Lung (tissue), 12 donors: ENCODE results near the gene DNAJA1. TPM values are rescaled to one million over a fixed set of nuclear protein-coding genes. Genes with fewer than 3 reads are reported as not detected.

Experiments
- ATAC-seq: fragments of 200-7000 bp; cut with Tn5 transposase; one replicate; pipeline ENCODE4 v1.9.1; 2020; ENCODE audit warnings: moderate number of reproducible peaks; ENCODE audit not compliant: insufficient read depth, low FRiP score
- DNase-seq, 3 donors: peaks; one replicate each; pipeline ENCODE4 v3.0.0-alpha.2; 2013 to 2017
- H3K27ac ChIP-seq, 2 donors: one replicate each; pipeline ENCODE4 v1.5.1; 2013; ENCODE audit warnings: mild to moderate bottlenecking in 2 of 2, moderate library complexity in 2 of 2, control low read depth in 1 of 2, inconsistent platforms in 1 of 2, low read depth in 1 of 2, low read length in 1 of 2
- H3K27me3 ChIP-seq, 3 donors: one replicate each; pipeline ENCODE4 v1.5.1; 2013; ENCODE audit warnings: low read length in 2 of 3; ENCODE audit not compliant: control insufficient read depth in 3 of 3, insufficient read depth in 3 of 3
- H3K36me3 ChIP-seq, 4 donors: one replicate each; pipeline ENCODE4 v1.5.1; 2013; ENCODE audit warnings: low read length in 4 of 4, mild to moderate bottlenecking in 1 of 4, moderate library complexity in 1 of 4; ENCODE audit not compliant: control insufficient read depth in 4 of 4, insufficient read depth in 4 of 4
- H3K4me1 ChIP-seq, 5 donors: one replicate each; pipeline ENCODE4 v1.5.1; 2013; ENCODE audit warnings: low read length in 5 of 5, mild to moderate bottlenecking in 2 of 5, moderate library complexity in 1 of 5; ENCODE audit not compliant: control insufficient read depth in 5 of 5, insufficient read depth in 5 of 5
- H3K4me3 ChIP-seq: one replicate; pipeline ENCODE4 v1.5.1; 2013; ENCODE audit warnings: mild to moderate bottlenecking, control low read depth, moderate library complexity
- H3K9ac ChIP-seq, 2 donors: one replicate each; pipeline ENCODE4 v1.5.1; 2013; ENCODE audit warnings: low read length in 2 of 2, control low read depth in 1 of 2; ENCODE audit not compliant: insufficient read depth in 1 of 2
- H3K9me3 ChIP-seq, 4 donors: one replicate each; pipeline ENCODE4 v1.5.1; 2013; ENCODE audit warnings: low read length in 3 of 4, mild to moderate bottlenecking in 1 of 4, moderate library complexity in 1 of 4; ENCODE audit not compliant: control insufficient read depth in 4 of 4, insufficient read depth in 3 of 4
- WGBS, 2 donors: extraction: QIAGEN DNeasy Blood & Tissue Kit; methylation state at CpG; one replicate each; pipeline ENCODE4 v1.1.7; 2013; 5-methylcytosine and 5-hydroxymethylcytosine counted together
- polyA plus RNA-seq, 2 donors: library from polyadenylated mRNA; stranded (reverse); fragments of 200-250 nt; gene quantifications; one replicate each; pipeline ENCODE4 v1.2.1, GENCODE V29; 2013
- total RNA-seq, 2 donors: library from RNA; depleted of rRNA in 1 of 2; stranded (reverse); fragments of >200 nt in 1 of 2; gene quantifications; one replicate each; pipeline ENCODE4 v1.2.1, GENCODE V29; 2014 to 2021
- TF ChIP-seq, protein P1 (sequence below): IDR thresholded peaks from 2 replicates; pipeline ENCODE4 v1.5.1; 2012; ENCODE audit warnings: mild to moderate bottlenecking; ENCODE audit errors: control extremely low read depth, extremely low read depth
- donor health status: control.
- donor health status: control.
- donor health status: Bipolar disorder and iron deficiency.
- donor health status: healthy.
- donor health status: DM: yes; HTN: yes; CAD: no.

DNAJA1 gene
- total and polyA plus RNA-seq, 4 donors, result 51.9 to 127 (median 105) TPM

DNA sequence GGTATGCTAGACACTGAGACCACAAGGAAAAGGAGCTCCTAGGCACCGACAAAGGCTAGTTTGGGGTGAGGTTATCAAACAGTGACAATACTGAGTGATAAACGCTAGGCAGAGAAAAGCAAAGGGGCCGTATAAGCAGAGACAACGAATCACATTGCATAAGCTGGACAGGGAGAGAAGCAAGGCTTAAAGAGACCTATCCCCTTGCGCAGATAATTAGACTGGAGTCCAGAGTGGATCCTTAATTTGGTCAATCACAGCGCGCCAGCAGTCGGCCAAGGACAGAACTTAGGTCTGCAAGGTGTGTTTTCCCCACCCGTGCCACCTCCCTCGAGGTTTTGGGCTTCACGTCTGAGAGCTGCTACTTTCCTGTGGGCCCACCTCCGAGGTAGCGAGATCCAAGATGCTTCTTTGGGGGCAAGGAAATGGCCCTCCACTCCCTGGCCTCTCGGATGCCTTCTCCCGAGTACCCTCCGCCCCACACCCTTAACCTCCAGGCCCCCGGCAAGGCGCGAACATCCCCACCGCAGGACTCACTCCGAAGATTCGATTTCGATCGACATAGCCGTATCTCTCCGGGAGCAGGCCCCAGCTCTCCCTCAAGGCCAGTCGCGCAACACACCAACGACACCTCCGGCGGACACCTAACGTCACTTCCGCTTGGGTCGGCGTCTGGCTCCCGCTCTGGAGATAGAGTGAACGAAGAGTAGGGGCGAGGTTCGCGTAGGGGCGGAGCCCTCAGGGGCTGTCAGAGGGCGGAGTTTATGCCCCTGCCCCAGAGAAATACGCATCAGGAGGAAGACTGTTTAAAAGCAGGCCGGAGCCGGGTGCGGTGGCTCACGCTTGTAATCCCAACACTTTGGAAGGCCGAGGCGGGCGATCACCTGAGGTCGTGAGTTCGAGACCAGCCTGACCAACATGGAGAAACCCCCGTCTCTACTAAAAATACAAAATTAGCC, 51.3 kb downstream of the DNAJA1 start, which contains the start of gene SMU1:
Gene SMU1, minus strand, starts transcription at position 629 of the 959 bp plus-strand sequence. Its CDS starts 66 bp downstream, at position 563.
- H3K36me3 ChIP-seq, result peaks cover 10 to 16% (median 13%) of the 10 kb centered on the region in 4 donors
- peaks cover 0 to 9% (median 3%) of the 10 kb centered on the region in 5 donors for H3K4me1 ChIP-seq
- H3K9ac ChIP-seq, result peak within 1 kb of the TSS; percentile 99 to 100
- H3K9me3 ChIP-seq, result no peaks in the 10 kb centered on the region
- TF ChIP-seq, protein P1, sequence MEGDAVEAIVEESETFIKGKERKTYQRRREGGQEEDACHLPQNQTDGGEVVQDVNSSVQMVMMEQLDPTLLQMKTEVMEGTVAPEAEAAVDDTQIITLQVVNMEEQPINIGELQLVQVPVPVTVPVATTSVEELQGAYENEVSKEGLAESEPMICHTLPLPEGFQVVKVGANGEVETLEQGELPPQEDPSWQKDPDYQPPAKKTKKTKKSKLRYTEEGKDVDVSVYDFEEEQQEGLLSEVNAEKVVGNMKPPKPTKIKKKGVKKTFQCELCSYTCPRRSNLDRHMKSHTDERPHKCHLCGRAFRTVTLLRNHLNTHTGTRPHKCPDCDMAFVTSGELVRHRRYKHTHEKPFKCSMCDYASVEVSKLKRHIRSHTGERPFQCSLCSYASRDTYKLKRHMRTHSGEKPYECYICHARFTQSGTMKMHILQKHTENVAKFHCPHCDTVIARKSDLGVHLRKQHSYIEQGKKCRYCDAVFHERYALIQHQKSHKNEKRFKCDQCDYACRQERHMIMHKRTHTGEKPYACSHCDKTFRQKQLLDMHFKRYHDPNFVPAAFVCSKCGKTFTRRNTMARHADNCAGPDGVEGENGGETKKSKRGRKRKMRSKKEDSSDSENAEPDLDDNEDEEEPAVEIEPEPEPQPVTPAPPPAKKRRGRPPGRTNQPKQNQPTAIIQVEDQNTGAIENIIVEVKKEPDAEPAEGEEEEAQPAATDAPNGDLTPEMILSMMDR, result no peak
- DNase-seq, result peak; percentile 99
- peak within 1 kb of the TSS; percentile 91 to 96 for H3K27ac ChIP-seq
- ATAC-seq, result peak; percentile 96
- peak within 1 kb of the TSS; percentile 83 for H3K4me3 ChIP-seq
- no peaks in the 10 kb centered on the region for H3K27me3 ChIP-seq
- WGBS, 2 donors, result 1% methylated on average over 53 of the region's 53 CpGs

DNA sequence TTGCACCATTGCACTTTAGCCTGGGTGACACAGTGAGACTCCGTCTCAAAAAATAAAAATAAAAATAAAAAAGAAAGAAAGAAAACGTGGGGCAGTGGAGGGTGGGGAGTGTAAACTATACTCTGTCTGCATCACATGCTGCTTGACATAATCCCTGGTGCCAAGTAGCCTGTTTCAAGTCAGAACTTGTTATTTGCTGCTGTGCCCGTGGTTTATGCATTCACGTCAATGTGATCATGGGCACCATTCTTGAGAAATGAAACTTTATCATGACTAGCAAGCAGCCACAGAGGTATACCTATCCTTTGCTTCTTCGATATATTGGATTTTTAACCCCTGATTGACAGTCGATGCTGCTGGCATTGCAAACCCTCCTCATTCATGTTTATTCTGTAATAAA, 55.5 kb downstream of the DNAJA1 start:
- TF ChIP-seq, protein P1, result no peak
- Histone ChIP-seq H3K36me3 (peaks cover 0 to 5% (median 0%) of the 10 kb centered on the region in 4 donors), H3K4me1 (peaks cover 0 to 6% (median 2%) of the 10 kb centered on the region in 5 donors), H3K27me3 (no peaks in the 10 kb centered on the region), H3K4me3 (no peak overlapping the region), H3K9ac (peak overlapping the region in 1 of 2 donors; percentile 67), H3K27ac (no peak overlapping the region), H3K9me3 (no peaks in the 10 kb centered on the region)
- ATAC-seq (no peak), DNase-seq (no peak)
- 61 to 67% methylated on average over 6 of the region's 6 CpGs for WGBS, 2 donors

DNA sequence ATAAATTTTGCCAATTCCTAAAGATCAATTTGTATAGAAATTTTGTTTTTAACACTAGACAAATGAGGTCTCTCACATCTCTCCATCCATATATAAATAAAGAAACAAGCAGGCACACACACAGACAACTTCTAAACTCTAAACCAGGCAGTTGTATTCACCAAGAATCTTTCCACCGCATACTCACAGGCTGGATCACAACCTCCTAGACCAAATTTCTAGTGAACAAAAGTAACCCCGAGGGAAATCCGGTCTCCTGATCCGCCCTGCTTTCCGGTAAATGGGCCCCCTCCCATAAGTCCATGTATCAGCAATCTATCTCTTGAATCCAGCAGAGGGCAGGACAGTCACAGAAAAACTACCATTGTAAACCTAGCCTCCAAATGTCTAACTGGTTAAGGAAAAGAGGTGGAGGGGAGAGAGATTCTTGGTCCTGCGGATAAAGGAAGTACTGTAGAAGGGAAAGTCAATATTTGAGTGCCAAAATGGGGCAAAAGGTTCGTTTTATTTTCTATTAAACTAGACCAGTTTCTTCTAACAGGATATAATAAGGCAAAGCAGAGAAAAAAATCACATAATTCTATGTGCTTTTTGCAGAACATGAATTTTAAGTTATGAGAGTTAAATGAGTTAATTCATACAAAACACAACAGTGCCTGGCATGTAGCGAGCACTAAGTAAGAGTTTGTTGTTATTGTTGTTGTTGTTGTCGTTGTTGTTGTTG, 56.2 kb downstream of the DNAJA1 start:
- peak; percentile 81 to 95 (median 93) for DNase-seq
- H3K9me3 ChIP-seq, result no peaks in the 10 kb centered on the region
- TF ChIP-seq, protein P1, result peak; percentile 74
- H3K9ac ChIP-seq, result peak overlapping the region in 1 of 2 donors; percentile 67
- peak; percentile 73 for ATAC-seq
- peaks cover 0 to 2% (median 0%) of the 10 kb centered on the region in 5 donors for H3K4me1 ChIP-seq
- H3K27ac ChIP-seq, result no peak overlapping the region
- no peaks in the 10 kb centered on the region for H3K27me3 ChIP-seq
- 14 to 18% methylated on average over 9 of the region's 9 CpGs for WGBS, 2 donors
- H3K36me3 ChIP-seq, result peaks cover 0 to 2% (median 0%) of the 10 kb centered on the region in 4 donors
- H3K4me3 ChIP-seq, result no peak overlapping the region
